Measurements from ENCODE around the gene KANSL1L. TPM values are rescaled to one million over a fixed set of nuclear protein-coding genes. Genes with fewer than 3 reads are reported as not detected.

The KANSL1L gene
- polyA plus RNA-seq, 3 donors from 2014 or later = 1.0 to 1.4 (median 1.1) TPM

GRCh38 chr2:210170196-210170445, 1.1 kb downstream of the KANSL1L start:
- H3K4me3 Mint-ChIP-seq = peak overlapping the region; percentile 97 to 100 (median 99)
- H3K36me3 Mint-ChIP-seq = no peaks in the 10 kb centered on the region
- H3K9me3 Mint-ChIP-seq = no peaks in the 10 kb centered on the region
- peaks cover 17 to 24% (median 20%) of the 10 kb centered on the region in 3 donors for H3K27me3 Mint-ChIP-seq (ENCODE audit: low read depth in 3 of 3)
- H3K4me1 Mint-ChIP-seq = peaks cover 18 to 26% of the 10 kb centered on the region in 2 donors
- DNase-seq = peak in 1 of 3 donors; percentile 12
- H3K27ac Mint-ChIP-seq = peak overlapping the region; percentile 92 to 98 (median 97)

GRCh38 chr2:210169516-210170195, 1.6 kb downstream of the KANSL1L start:
- H3K9me3 Mint-ChIP-seq = no peaks in the 10 kb centered on the region
- peak overlapping the region; percentile 97 to 100 (median 99) for H3K4me3 Mint-ChIP-seq
- H3K27ac Mint-ChIP-seq = peak overlapping the region; percentile 92 to 98 (median 97)
- DNase-seq = peak in 2 of 3 donors; percentile 15 to 20
- H3K36me3 Mint-ChIP-seq = no peaks in the 10 kb centered on the region
- peaks cover 18 to 26% of the 10 kb centered on the region in 2 donors for H3K4me1 Mint-ChIP-seq
- peaks cover 17 to 24% (median 20%) of the 10 kb centered on the region in 3 donors for H3K27me3 Mint-ChIP-seq (ENCODE audit: low read depth in 3 of 3)

- peaks cover 18 to 25% of the 10 kb centered on the region in 2 donors for H3K4me1 Mint-ChIP-seq
- H3K27me3 Mint-ChIP-seq (ENCODE audit: low read depth in 3 of 3) = peaks cover 16 to 28% (median 24%) of the 10 kb centered on the region in 3 donors
- no peaks in the 10 kb centered on the region for H3K9me3 Mint-ChIP-seq
- no peak for DNase-seq
- H3K4me3 Mint-ChIP-seq = no peak overlapping the region
- H3K36me3 Mint-ChIP-seq = no peaks in the 10 kb centered on the region
- H3K27ac Mint-ChIP-seq = no peak overlapping the region
These were observed 4.0 kb downstream of the KANSL1L start for GRCh38 chr2:210167227-210167626.

GRCh38 chr2:210162466-210163124, 8.6 kb downstream of the KANSL1L start:
- Mint-ChIP-seq H3K36me3 (no peaks in the 10 kb centered on the region), H3K4me1 (no peaks in the 10 kb centered on the region), H3K9me3 (no peaks in the 10 kb centered on the region), H3K27ac (no peak overlapping the region), H3K4me3 (no peak overlapping the region), H3K27me3 (ENCODE audit: low read depth in 3 of 3) (peaks cover 0 to 8% (median 0%) of the 10 kb centered on the region in 3 donors)
- DNase-seq = no peak

GRCh38 chr2:210159059-210159458, 12.2 kb downstream of the KANSL1L start:
- Mint-ChIP-seq H3K27me3 (ENCODE audit: low read depth in 3 of 3) (peaks cover 0 to 8% (median 0%) of the 10 kb centered on the region in 3 donors), H3K27ac (no peak overlapping the region), H3K4me3 (no peak overlapping the region), H3K4me1 (no peaks in the 10 kb centered on the region), H3K9me3 (no peaks in the 10 kb centered on the region), H3K36me3 (peaks cover 4 to 5% (median 4%) of the 10 kb centered on the region in 3 donors)
- DNase-seq = no peak

GRCh38 chr2:210158236-210158635, 13.0 kb downstream of the KANSL1L start:
- Mint-ChIP-seq H3K4me3 (no peak overlapping the region), H3K9me3 (no peaks in the 10 kb centered on the region), H3K27me3 (ENCODE audit: low read depth in 3 of 3) (peaks cover 0 to 8% (median 0%) of the 10 kb centered on the region in 3 donors), H3K27ac (no peak overlapping the region), H3K36me3 (peaks cover 5 to 10% (median 8%) of the 10 kb centered on the region in 3 donors), H3K4me1 (no peaks in the 10 kb centered on the region)
- no peak for DNase-seq

GRCh38 chr2:210157526-210157925, 13.7 kb downstream of the KANSL1L start:
- H3K27ac Mint-ChIP-seq = no peak overlapping the region
- peaks cover 5 to 10% (median 8%) of the 10 kb centered on the region in 3 donors for H3K36me3 Mint-ChIP-seq
- no peaks in the 10 kb centered on the region for H3K4me1 Mint-ChIP-seq

GRCh38 chr2:210147614-210148013, 23.6 kb downstream of the KANSL1L start:
- no peak for DNase-seq
- no peak overlapping the region for H3K27ac Mint-ChIP-seq
- H3K4me3 Mint-ChIP-seq = no peak overlapping the region
- peaks cover 25 to 35% (median 35%) of the 10 kb centered on the region in 3 donors for H3K36me3 Mint-ChIP-seq
- no peaks in the 10 kb centered on the region for H3K4me1 Mint-ChIP-seq
- peaks cover 0 to 5% (median 0%) of the 10 kb centered on the region in 3 donors for H3K27me3 Mint-ChIP-seq (ENCODE audit: low read depth in 3 of 3)
- H3K9me3 Mint-ChIP-seq = peaks cover 0 to 5% (median 0%) of the 10 kb centered on the region in 6 donors

More at GRCh38 chr2:210157526-210157925, 13.7 kb downstream of the KANSL1L start:
- Mint-ChIP-seq H3K27me3 (ENCODE audit: low read depth in 3 of 3) (peaks cover 0 to 3% (median 0%) of the 10 kb centered on the region in 3 donors), H3K4me3 (no peak overlapping the region), H3K9me3 (no peaks in the 10 kb centered on the region)
- no peak for DNase-seq

- DNase-seq = no peak
- H3K27ac Mint-ChIP-seq = no peak overlapping the region
- peaks cover 2% of the 10 kb centered on the region in 3 donors for H3K36me3 Mint-ChIP-seq
These were observed 39.0 kb downstream of the KANSL1L start for GRCh38 chr2:210132239-210132638.

GRCh38 chr2:210128961-210129360, 42.2 kb downstream of the KANSL1L start:
- Mint-ChIP-seq H3K27me3 (ENCODE audit: low read depth in 3 of 3) (peaks cover 0 to 4% (median 0%) of the 10 kb centered on the region in 3 donors), H3K36me3 (peaks cover 22 to 29% (median 27%) of the 10 kb centered on the region in 3 donors), H3K4me1 (no peaks in the 10 kb centered on the region), H3K4me3 (no peak overlapping the region), H3K9me3 (peaks cover 0 to 21% (median 14%) of the 10 kb centered on the region in 6 donors), H3K27ac (no peak overlapping the region)
- no peak for DNase-seq

More at GRCh38 chr2:210132239-210132638, 39.0 kb downstream of the KANSL1L start:
- Mint-ChIP-seq H3K4me1 (no peaks in the 10 kb centered on the region), H3K9me3 (no peaks in the 10 kb centered on the region), H3K27me3 (ENCODE audit: low read depth in 3 of 3) (no peaks in the 10 kb centered on the region), H3K4me3 (no peak overlapping the region)

- no peak overlapping the region for H3K27ac Mint-ChIP-seq
- H3K4me1 Mint-ChIP-seq = peaks cover 2 to 5% of the 10 kb centered on the region in 2 donors
- peaks cover 16 to 39% (median 30%) of the 10 kb centered on the region in 6 donors for H3K9me3 Mint-ChIP-seq
- DNase-seq = no peak
- H3K4me3 Mint-ChIP-seq = no peak overlapping the region
- H3K36me3 Mint-ChIP-seq = peaks cover 34 to 46% (median 39%) of the 10 kb centered on the region in 3 donors
- no peaks in the 10 kb centered on the region for H3K27me3 Mint-ChIP-seq (ENCODE audit: low read depth in 3 of 3)
These were observed 57.5 kb downstream of the KANSL1L start for GRCh38 chr2:210113614-210114235.

GRCh38 chr2:210112871-210113270, 58.3 kb downstream of the KANSL1L start:
- no peaks in the 10 kb centered on the region for H3K27me3 Mint-ChIP-seq (ENCODE audit: low read depth in 3 of 3)
- peaks cover 34 to 46% (median 39%) of the 10 kb centered on the region in 3 donors for H3K36me3 Mint-ChIP-seq
- H3K9me3 Mint-ChIP-seq = peaks cover 16 to 39% (median 30%) of the 10 kb centered on the region in 6 donors
- no peak overlapping the region for H3K4me3 Mint-ChIP-seq
- no peak for DNase-seq
- no peak overlapping the region for H3K27ac Mint-ChIP-seq
- H3K4me1 Mint-ChIP-seq = peaks cover 3 to 9% of the 10 kb centered on the region in 2 donors

- H3K9me3 Mint-ChIP-seq = no peaks in the 10 kb centered on the region
- H3K4me3 Mint-ChIP-seq = no peak overlapping the region
- H3K27ac Mint-ChIP-seq = no peak overlapping the region
- H3K4me1 Mint-ChIP-seq = peaks cover 3 to 6% of the 10 kb centered on the region in 2 donors
- no peak for DNase-seq
- H3K36me3 Mint-ChIP-seq = peaks cover 0 to 14% (median 13%) of the 10 kb centered on the region in 3 donors
- no peaks in the 10 kb centered on the region for H3K27me3 Mint-ChIP-seq (ENCODE audit: low read depth in 3 of 3)
These were observed 71.3 kb downstream of the KANSL1L start for GRCh38 chr2:210099940-210100339.

- no peaks in the 10 kb centered on the region for H3K9me3 Mint-ChIP-seq
- no peak overlapping the region for H3K4me3 Mint-ChIP-seq
- no peak for DNase-seq
- H3K27me3 Mint-ChIP-seq (ENCODE audit: low read depth in 3 of 3) = no peaks in the 10 kb centered on the region
- H3K27ac Mint-ChIP-seq = no peak overlapping the region
- peaks cover 0 to 2% of the 10 kb centered on the region in 2 donors for H3K4me1 Mint-ChIP-seq
- peaks cover 0 to 4% (median 0%) of the 10 kb centered on the region in 3 donors for H3K36me3 Mint-ChIP-seq
These were observed 76.4 kb downstream of the KANSL1L start for GRCh38 chr2:210094787-210095186.
